Dermis microvascular lymphatic vessel endothelial cell (primary cell): Measurements from ENCODE around the gene ARHGDIG. TPM values are rescaled to one million over a fixed set of nuclear protein-coding genes. Genes with fewer than 3 reads are reported as not detected.

ENCODE experiments used
- DNase-seq, 2 donors: peaks; one replicate each; pipeline versions ENCODE4 v3.0.0 to v3.0.0-alpha.2; 2010; ENCODE audit warnings: low read depth in 2 of 2
- total RNA-seq: library from RNA; depleted of rRNA; stranded (reverse); fragments of >200 nt; gene quantifications from 2 replicates; pipeline ENCODE4 v1.2.1, GENCODE V29; 2014

Gene ARHGDIG
- total RNA-seq, 1 donor from 2014 or later = not detected

DNA sequence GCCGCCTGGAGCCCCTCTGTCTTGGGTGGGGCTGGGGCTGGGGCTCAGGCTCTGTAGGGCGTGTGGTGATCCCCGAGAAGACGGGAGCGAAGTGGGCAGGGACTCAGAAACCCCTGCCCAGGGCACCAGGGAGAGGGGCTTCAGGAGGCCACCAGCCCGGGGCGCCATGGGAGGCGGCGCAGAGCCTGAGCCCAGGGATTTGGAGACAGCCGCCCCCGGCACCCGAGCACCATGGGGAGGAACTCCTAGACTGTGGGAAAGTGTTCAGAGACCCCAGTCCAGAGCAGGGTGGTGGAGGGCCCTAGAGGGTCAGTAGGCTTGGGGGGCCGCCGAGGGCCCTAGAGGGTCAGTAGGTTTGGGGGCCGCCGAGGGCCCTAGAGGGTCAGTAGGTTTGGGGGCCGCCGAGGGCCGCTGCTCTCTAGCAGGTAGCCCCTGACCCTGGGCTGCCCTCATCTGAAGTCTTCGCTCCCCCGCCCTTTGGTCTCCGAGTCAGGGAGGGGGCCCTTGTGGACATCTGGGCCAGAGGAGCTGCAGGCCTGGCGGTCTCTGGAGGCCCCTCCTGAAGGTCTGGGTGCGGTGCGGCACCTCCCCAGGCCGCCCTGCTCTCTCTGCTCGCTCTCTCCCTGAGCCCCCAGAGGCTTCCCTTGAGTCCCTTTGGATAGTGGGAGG lies 734 bp downstream of the ARHGDIG start:
- no peak for DNase-seq

DNA sequence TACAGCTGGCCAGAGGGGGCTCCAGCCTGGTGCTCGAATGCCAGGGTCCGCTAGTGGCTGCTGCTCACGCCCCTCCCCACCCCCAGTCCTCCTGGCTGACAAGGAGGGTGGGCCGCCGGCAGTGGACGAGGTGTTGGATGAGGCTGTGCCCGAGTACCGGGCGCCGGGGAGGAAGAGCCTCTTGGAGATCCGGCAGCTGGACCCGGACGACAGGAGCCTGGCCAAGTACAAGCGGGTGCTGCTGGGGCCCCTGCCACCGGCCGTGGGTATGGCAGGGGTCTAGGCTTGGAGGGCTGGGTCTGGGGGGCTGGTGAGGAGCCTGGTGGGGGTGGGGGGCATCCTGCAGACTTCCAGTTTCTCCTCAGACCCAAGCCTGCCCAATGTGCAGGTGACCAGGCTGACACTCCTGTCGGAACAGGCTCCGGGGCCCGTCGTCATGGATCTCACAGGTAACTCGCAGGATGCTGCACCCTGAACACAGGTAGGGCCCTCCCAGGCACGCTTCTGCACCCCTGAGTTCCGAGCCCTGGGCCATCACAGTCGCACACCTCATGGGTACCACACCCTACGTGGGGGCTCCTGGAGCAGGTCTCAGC lies 1.4 kb downstream of the ARHGDIG start:
- DNase-seq = no peak

DNA sequence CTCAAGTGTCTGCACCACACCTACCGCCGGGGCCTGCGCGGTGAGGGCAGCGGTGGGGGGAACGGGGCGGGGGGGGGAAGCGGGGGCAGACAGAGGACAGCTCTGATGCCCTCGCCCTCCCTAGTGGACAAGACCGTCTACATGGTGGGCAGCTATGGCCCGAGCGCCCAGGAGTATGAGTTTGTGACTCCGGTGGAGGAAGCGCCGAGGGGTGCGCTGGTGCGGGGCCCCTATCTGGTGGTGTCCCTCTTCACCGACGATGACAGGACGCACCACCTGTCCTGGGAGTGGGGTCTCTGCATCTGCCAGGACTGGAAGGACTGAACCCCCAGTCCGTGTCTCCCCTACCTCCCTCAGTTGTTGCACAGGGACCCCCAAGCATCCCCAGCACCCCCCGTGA lies 2.1 kb downstream of the ARHGDIG start:
- DNase-seq = no peak

DNA sequence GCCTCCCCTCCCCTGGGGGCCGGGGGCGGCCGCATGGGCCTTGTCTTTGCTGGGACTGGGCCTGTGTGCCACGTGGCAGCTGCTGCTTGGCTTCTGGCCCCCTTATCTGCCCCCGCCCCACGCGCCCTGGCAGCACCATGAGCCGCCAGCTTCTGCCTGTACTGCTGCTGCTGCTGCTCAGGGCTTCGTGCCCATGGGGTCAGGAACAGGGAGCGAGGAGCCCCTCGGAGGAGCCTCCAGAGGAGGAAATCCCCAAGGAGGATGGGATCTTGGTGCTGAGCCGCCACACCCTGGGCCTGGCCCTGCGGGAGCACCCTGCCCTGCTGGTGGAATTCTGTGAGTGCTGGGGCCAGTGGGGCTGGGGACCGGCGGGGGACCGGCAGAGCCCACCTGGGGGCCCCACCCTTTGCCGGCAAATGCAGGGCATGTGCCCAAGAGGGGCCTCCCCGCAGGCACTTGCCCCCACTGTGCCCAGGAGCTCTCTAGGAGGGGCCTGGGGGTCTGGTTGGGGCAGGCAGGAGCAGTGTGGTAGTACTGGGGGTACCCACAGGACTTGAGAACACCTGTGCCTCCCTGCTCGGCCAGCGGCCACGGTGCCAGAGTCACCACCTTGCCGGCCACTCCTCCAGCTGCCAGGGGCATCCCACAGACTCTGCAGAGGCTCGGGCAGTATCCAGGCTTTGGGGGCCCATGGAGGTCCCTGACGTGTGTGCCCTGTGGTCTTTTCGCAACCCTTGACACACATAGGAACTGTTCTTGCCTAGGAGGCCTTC lies 2.8 kb downstream of the ARHGDIG start, which contains the start of gene PDIA2:
TSS of gene PDIA2 (plus strand) at position 132 of the 773 bp plus-strand sequence. CDS start at position 138, 6 bp downstream.
- no peak for DNase-seq

DNA sequence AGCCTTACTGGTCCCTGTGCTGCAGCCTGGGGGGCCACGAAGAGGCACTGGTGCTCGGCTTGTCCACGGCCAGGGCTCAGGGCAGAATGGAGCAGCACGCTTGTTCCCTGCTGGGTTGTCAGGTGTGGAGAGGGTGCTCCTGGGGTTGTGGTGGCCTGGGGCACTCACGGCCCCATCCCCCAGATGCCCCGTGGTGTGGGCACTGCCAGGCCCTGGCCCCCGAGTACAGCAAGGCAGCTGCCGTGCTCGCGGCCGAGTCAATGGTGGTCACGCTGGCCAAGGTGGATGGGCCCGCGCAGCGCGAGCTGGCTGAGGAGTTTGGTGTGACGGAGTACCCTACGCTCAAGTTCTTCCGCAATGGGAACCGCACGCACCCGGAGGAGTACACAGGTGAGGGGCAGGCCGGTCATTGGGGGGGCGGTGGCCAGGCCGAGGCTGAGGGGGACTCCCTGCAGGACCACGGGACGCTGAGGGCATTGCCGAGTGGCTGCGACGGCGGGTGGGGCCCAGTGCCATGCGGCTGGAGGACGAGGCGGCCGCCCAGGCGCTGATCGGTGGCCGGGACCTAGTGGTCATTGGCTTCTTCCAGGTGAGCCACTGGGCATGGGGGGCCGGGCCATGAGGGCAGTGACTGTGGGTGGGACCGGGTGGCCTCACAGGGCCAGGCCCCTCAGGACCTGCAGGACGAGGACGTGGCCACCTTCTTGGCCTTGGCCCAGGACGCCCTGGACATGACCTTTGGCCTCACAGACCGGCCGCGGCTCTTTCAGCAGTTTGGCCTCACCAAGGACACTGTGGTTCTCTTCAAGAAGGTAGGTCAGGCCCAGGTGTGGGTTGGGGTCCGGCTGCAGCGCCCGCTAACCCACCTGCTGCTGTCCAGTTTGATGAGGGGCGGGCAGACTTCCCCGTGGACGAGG lies 4.1 kb downstream of the ARHGDIG start:
- no peak for DNase-seq

DNA sequence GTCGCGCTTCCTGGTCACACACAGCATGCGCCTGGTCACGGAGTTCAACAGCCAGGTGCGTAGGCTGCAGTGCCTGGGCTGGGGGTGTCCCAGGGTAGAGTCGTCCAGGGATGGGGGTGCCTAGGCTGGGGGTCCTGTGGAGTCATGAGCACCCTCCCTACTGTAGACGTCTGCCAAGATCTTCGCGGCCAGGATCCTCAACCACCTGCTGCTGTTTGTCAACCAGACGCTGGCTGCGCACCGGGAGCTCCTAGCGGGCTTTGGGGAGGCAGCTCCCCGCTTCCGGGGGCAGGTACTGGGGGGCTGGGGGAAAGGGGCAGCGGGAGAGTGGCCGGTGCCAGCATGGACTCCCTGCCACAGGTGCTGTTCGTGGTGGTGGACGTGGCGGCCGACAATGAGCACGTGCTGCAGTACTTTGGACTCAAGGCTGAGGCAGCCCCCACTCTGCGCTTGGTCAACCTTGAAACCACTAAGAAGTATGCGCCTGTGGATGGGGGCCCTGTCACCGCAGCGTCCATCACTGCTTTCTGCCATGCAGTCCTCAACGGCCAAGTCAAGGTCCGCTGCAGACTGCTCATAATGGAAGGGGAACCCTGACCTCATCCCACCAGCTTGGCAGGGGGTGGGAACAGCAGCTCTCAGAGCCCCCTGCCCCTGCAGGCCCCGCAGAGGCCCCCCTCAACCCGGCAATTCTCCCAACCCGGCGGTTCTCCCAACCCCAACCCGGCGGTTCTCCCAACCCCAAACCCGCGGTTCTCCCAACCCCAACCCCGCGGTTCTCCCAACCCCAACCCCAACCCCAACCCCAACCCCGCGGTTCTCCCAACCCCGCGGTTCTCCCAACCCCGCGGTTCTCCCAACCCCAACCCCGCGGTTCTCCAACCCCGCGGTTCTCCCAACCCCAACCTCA lies 5.0 kb downstream of the ARHGDIG start:
- DNase-seq = no peak

DNA sequence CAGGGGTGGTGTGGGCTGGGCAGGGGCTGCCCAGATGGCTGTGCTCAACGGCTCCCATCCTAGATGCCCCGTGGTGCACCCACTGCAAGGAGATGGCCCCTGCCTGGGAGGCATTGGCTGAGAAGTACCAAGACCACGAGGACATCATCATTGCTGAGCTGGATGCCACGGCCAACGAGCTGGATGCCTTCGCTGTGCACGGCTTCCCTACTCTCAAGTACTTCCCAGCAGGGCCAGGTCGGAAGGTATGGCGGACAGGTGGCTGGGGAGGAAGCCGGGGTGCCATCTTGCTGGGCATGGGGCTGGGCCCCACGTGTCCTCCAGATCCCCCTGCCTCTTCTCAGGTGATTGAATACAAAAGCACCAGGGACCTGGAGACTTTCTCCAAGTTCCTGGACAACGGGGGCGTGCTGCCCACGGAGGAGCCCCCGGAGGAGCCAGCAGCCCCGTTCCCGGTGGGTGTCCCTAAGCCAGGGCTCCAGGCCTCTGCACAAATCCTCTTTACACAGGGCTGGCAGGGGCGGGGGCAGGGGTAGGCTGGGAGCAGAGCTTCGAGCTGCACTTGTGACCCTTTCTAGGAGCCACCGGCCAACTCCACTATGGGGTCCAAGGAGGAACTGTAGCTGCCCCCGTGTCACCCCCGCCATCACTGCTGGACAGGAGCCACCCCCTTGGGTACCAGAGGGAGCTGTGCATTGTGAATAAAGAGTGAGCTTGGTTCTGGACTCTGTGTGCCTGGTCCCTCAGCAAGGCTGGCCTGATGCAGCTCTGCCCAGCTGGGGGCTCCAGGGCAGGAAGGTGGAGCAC lies 6.3 kb downstream of the ARHGDIG start:
- no peak for DNase-seq

DNA sequence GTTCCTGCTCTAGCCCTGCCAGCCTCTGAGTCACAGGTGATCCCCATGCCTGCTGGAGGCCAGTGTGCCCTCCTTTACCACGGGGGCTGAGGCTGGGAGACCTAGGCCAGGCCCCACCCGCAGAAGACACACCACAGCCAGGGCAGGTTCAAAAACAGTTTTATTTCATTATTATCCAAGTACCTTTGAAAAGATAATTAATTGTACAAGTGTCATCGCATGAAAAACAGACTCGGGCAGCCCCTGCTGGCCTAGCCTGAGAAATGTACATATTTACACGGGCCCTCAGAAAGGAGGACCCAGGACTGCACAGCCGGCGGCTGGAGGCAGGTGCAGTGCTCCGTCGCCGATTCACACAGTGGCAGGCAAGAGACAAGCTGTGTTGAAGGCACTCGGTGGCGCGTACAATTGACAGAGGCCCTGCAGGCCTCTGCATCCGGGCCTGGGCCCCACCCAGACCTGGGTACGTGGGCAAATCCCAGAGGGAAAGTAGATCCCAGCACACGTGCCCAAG lies 7.0 kb downstream of the ARHGDIG start:
- DNase-seq = no peak

DNA sequence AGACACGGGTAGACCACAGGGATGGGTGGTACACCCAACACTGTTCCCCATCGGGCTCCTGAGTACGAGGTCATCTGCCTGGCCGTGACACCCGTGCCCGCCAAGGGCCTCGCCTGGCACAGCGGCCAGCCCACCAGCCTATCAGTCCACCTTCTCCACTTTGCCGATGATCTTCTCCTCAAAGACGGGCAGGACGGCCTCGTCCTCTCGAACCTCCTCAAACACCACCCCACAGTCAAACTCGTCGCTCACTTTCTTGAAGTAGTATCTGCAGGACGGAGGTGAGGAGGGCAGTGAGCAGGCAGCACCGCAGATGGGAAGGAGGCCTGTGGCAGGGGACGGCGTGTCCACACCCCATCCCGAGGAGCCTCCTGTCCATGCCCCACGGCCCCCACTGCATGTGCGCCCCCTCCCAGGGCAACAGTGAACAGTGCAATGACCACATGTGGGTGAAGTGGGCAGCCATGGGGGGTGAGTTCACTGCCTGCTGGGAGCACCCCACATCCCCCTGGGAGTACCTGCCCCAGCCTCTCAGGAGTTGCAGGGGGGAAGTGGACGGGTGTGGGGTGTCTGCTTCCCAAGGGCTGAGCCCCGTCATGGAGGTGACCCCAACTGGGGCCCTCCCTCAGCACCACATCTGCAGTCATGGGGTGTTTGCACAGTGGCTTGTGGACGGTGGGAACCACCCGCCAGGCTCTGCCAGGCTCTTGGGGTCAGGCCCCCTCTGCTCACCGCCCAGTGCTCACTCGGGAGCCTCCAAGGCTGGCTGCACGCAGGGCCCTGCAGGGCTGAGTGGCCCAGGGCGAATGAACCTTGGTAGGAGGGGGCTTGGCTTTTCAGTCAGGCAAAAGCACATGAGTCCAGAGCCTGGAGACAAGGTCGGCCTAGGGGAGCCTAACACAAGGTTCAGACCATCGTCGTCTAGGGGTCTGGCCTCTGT lies 7.9 kb downstream of the ARHGDIG start:
- DNase-seq = no peak

DNA sequence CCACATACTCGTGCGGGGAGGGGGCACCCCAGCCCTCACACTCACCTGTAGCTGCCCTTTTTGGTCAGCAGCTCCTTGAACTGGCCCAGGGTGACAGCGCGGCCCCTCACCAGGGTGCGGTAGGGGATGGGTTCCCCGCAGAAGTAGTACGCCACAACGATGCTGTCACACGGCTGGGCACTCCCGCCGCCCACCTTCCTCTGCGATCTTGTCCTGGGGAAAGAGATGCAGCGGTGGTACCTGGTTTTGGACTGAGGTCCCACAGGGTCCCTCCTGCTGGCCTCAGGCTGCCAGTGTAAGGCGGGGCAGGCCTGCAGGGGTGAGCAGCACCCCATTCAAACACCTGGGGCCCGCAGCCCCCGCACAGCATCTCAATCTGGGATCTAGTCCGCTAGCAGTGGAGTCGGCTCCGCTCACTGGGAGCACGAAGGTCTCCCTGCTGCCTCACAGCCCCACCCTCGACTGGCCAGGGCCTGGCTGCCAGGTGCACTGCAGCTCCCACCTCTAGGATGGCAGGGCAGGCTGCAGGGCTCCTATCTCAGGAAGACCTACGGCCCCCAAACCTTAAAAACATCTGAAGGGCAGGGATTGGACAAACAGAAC lies 9.1 kb downstream of the ARHGDIG start:
- no peak for DNase-seq

DNA sequence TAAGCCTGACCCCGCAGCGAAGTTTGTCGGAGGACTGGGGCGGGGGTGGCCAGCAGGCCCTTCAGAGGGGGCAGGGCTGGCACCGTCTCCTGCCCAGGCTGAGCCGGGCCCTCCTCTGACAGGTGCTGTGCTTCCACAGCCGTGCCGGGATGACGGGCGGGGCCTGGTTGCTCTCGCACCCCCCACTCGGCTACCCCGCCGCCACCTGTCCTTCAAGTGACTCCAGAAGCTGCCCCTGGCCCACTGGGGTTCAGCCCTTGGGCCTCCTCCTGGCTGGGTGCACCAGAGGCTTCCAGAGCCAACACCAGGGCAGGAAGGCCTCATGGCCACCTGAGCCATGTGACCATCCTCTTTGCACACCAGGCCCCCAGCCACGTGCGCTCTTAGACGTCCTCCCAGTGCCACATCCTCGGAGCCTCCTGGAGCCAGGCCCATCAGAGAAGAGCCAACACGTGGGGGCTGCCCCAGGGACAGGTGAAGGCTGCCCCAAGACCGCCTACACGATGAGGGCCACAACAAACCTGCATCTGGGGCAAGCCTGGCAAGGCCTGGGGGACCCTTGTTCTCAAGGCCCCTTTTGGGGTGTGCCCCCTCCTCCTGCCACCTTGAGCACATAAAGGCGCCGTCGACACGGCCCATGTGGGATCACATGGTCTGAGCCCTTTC lies 9.8 kb downstream of the ARHGDIG start:
- no peak for DNase-seq

DNA sequence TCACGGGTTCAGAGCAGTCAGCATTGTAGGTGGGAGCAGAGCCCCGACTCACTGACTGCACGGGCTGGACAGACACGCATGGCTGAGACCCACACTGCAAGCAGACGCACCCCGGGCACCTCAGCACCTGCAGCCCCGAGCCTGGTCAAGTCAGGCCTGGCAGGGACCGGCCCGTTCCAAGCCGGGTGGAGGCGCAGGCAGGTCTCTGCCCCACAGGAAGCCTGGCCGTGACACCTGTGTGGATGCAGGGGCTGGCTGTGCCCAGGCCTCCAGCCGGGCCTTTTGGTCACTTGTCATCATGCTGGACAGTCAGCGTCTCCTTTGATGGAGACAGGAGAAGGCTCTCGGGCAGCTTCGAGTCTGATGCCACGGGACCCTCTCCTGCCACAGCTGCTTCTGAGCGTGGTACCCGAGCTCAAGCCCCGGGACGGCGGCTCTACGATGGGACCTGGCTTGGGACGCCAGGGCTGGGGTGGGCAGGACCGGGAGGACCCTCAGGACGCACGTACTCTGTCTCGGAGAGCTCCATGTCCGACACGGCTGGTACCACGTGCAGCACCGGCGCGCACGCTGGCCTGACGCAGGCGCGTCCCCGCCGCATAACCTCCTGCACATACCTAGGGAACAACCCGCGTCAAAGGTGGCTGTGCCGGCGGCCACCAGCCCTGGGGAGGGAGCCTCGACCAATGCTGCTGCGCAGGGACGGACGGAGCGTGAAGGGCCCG lies 10.5 kb downstream of the ARHGDIG start:
- DNase-seq = no peak

DNA sequence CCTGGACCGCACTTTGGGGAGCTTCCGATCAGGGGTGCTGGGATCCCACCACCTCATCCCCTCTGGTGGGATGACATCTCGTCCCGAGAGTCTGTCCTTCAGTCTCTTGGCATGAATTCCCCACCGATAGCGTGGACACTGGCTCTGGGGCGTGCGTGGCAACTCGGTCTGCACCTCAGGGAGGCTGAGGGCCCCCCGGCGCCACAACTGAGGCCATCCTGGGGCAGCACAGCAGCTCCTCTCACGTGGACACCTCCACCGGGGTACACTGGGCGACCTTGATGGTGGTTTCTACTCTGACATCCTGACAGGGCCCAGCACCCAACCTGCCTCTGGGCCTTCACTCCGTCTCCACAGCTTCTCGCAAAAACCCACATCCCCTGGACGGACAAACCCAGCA lies 11.1 kb downstream of the ARHGDIG start:
- DNase-seq = no peak

DNA sequence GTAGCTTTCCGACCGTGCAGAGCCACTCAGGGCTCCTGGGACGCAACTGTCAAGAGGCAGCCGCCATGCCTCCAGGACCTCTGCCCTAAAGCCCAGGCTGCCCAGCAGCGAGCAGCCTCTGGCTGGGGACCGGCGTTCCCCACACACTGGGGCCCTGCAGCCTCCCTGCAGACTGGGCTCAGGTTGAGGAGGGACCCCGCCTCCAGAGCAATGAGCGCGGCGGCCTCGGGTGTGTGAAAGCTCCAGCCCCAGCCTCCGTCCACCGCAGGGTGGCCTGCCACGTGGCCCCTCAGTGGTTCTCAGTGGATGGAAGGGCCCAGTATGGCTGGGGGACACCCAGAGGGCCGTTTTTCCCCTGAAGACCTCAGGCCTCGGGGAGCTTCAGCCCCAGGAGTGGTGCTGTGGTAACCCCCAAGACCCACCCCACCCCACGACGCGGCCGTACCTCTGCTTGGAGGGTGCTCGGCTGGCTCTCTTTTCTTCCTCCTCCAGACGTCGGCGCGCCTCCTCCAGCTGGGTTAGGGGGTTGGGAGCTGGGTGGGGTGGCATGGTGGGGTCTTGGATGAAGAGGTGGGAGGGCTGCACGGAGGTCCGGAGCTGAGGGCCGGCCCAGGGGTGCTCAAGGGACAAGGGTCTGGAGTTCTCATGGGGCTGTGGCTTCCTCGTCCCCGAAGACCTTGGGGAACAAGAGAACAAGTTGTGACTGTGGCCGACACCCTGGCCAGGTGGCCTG lies 12.8 kb downstream of the ARHGDIG start:
- DNase-seq = no peak

DNA sequence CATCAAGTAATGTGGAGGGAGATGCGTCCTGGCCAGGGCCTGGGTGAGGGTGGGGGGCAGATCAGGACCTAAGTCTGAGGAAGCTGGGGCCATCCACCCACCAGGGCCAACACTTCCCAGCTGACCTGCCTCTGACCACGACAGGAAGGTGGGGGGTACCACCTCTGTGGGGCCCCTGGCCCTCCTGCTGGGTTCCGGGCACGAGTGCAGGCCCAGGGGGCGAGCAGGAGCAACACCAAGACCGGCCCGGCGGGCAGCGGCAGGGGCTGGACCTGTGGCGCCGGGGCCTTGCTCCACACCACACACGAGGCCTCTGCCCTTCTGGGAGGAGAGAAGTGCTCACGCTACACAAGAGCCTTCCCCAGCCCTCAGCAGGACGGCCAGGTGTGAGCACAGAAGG lies 15.9 kb downstream of the ARHGDIG start:
- no peak for DNase-seq
